ENCODE measurements around the gene SVBP.

Gene SVBP

GRCh38 chr1:42797979-42798378 lies 19.2 kb downstream of the SVBP start:
- no peak for DNase-seq

- DNase-seq = no peak
Measured at GRCh38 chr1:42797414-42797813, 19.8 kb downstream of the SVBP start.

- no peak for DNase-seq
Measured at GRCh38 chr1:42793824-42794223, 23.4 kb downstream of the SVBP start.

- no peak for DNase-seq
Measured at GRCh38 chr1:42788021-42788420, 29.2 kb downstream of the SVBP start.

- no peak for DNase-seq
Measured at GRCh38 chr1:42786097-42786496, 31.1 kb downstream of the SVBP start.

GRCh38 chr1:42784946-42785693 lies 32.1 kb downstream of the SVBP start, which contains the start of gene TMEM269:
TSS of gene TMEM269 (plus strand) at chr1:42784991. CDS start at chr1:42789894, 4,903 bp downstream.
- DNase-seq = peak; percentile 44 to 50

GRCh38 chr1:42784547-42784945 lies 32.7 kb downstream of the SVBP start:
- DNase-seq = no peak

- DNase-seq = no peak
Measured at GRCh38 chr1:42783092-42783491, 34.1 kb downstream of the SVBP start.

GRCh38 chr1:42780176-42780575 lies 37.0 kb downstream of the SVBP start:
- DNase-seq = no peak

- DNase-seq = no peak
Measured at GRCh38 chr1:42779725-42780124, 37.5 kb downstream of the SVBP start.

- peak; percentile 22 to 31 for DNase-seq
Measured at GRCh38 chr1:42777852-42778251, 39.3 kb downstream of the SVBP start.

GRCh38 chr1:42776502-42776901 lies 40.7 kb downstream of the SVBP start:
- no peak for DNase-seq

- DNase-seq = no peak
Measured at GRCh38 chr1:42774928-42775526, 42.2 kb downstream of the SVBP start.

GRCh38 chr1:42773420-42773819 lies 43.8 kb downstream of the SVBP start:
- no peak for DNase-seq

GRCh38 chr1:42769811-42770210 lies 47.4 kb downstream of the SVBP start:
- DNase-seq = no peak

- DNase-seq = no peak
Measured at GRCh38 chr1:42768172-42768571, 49.0 kb downstream of the SVBP start.

- no peak for DNase-seq
Measured at GRCh38 chr1:42767510-42768000, 49.6 kb downstream of the SVBP start.

GRCh38 chr1:42766741-42767509 lies 50.3 kb downstream of the SVBP start, which contains the start of the genes C1orf50 and P3H1:
TSS of gene C1orf50 (plus strand) at chr1:42767249. CDS start at chr1:42767312, 63 bp downstream.
TSS of gene P3H1 (minus strand) at chr1:42767028. CDS start at chr1:42766971, 57 bp downstream.
- peak; percentile 99 to 100 for DNase-seq

- DNase-seq = peak; percentile 55 to 66
Measured at GRCh38 chr1:42765832-42766740, 51.1 kb downstream of the SVBP start.

- no peak for DNase-seq
Measured at GRCh38 chr1:42765269-42765668, 51.9 kb downstream of the SVBP start.

GRCh38 chr1:42762269-42762668 lies 54.9 kb downstream of the SVBP start:
- DNase-seq = no peak

- DNase-seq = no peak
Measured at GRCh38 chr1:42761567-42761966, 55.6 kb downstream of the SVBP start.

All from activated CD4-positive, alpha-beta T cell treated with anti-CD3 and anti-CD28 coated beads, Interleukin-2, amount 50 U/mL, for 48 hours (primary cell).